Mononuclear cell (primary cell): ENCODE measurements around the gene CSRNP3. TPM values are rescaled to one million over a fixed set of nuclear protein-coding genes. Genes with fewer than 3 reads are reported as not detected.

ENCODE experiments used
- H3K27me3 ChIP-seq: 2 replicates; pipeline ENCODE4 v1.6.0; 2011; ENCODE audit warnings: low read length, control low read depth; ENCODE audit not compliant: insufficient read depth
- H3K4me1 ChIP-seq: 2 replicates; pipeline ENCODE4 v1.5.1; 2011; ENCODE audit warnings: mild to moderate bottlenecking, low read length, control low read depth; ENCODE audit not compliant: insufficient read depth
- H3K4me3 ChIP-seq: 2 replicates; pipeline ENCODE4 v1.5.1; 2011; ENCODE audit warnings: mild to moderate bottlenecking, low read length, moderate library complexity
- H3K9me3 ChIP-seq: 2 replicates; pipeline ENCODE4 v1.5.1; 2011; ENCODE audit warnings: low read depth, mild to moderate bottlenecking, control low read depth, low read length
- total RNA-seq: library from RNA; depleted of rRNA; stranded (reverse); fragments of >200 nt; gene quantifications from one replicate; pipeline ENCODE4 v1.2.3, GENCODE V29; 2012

The CSRNP3 gene
- total RNA-seq, 1 donor, result under 0.01 TPM

- Histone ChIP-seq H3K4me3 (no peak overlapping the region), H3K9me3 (no peaks in the 10 kb centered on the region), H3K4me1 (no peaks in the 10 kb centered on the region), H3K27me3 (no peaks in the 10 kb centered on the region)
These were observed 246.6 kb downstream of the CSRNP3 start for GRCh38 chr2:165716091-165716490.

DNA sequence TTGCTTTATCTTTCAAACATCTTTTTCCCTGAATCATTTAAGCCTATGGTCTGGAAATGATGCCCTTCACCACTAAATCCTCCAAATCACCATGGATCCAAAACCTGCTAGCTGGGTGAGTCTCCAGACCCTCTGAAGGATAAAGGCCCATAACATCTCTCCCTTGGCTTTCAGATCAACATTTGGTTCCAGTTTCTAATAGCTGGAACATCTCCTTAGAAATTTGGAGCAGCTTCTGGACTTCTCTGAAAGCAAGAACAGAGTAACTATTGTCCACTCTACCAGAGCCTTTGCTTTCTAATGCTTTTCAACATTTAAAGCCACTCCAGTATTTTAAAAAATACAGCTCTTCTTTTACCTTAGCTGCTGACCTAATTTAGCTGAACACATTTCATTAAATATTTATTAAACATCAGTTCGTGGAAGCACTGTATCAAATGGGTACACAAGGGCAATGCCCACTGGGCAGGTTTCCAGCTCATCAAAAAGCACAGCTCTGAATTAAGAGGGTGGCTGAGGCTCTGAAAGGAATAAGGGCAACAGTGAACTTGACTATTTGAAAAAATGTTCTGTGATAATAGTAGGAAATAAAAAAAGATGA, 249.2 kb downstream of the CSRNP3 start:
- H3K4me3 ChIP-seq, result no peak overlapping the region
- H3K9me3 ChIP-seq, result no peaks in the 10 kb centered on the region
- H3K27me3 ChIP-seq, result peaks cover under 1% of the 10 kb centered on the region
- H3K4me1 ChIP-seq, result no peaks in the 10 kb centered on the region

- H3K27me3 ChIP-seq, result peaks cover 3% of the 10 kb centered on the region
- no peaks in the 10 kb centered on the region for H3K4me1 ChIP-seq
- no peaks in the 10 kb centered on the region for H3K9me3 ChIP-seq
- no peak overlapping the region for H3K4me3 ChIP-seq
These were observed 251.0 kb downstream of the CSRNP3 start for GRCh38 chr2:165720511-165720910.

DNA sequence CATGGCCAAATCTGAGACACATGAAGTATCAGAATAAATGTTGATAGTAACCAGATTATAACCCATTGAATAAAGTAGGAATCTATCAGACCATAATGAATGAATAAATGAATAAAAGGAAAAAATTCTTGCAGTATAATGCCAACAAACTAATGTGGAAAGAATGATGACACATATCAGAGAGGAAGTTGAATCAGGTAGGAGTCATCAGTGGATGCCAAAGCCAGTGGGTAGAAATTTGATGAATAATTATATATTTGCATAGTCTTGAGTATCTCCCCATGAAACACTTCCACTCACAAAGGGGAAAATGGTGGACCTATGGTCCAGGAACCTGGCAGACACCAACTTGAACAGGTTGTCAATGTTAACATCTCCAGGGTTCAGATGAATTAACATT, 255.9 kb downstream of the CSRNP3 start:
- Histone ChIP-seq H3K9me3 (no peaks in the 10 kb centered on the region), H3K4me1 (no peaks in the 10 kb centered on the region), H3K27me3 (peaks cover 3% of the 10 kb centered on the region), H3K4me3 (no peak overlapping the region)

Other genes starting within 250 kb of the CSRNP3 start
- under 0.01 TPM for gene SCN2A, start 230.3 kb upstream of the CSRNP3 start, total RNA-seq